Gastrocnemius medialis (tissue), 4 donors: ENCODE data around the gene CACNA1C. TPM values are rescaled to one million over a fixed set of nuclear protein-coding genes. Genes with fewer than 3 reads are reported as not detected.
"Not testable (repeated sequence)": the region's sequence is repeated elsewhere in the genome, so short reads cannot be mapped to it uniquely, and the experiment has no call there.

Experiments
- ATAC-seq, 2 donors: fragments of 150-250 bp; one replicate each; pipeline ENCODE4 v1.9.1; 2016
- DNase-seq, 2 donors: peaks; one replicate each; pipeline ENCODE4 v3.0.0-alpha.2; 2019
- H3K27ac ChIP-seq, 4 donors: fragments of 200-600 bp; sonication (generic); 1 replicate in 1 of 4; 2 replicates in 3 of 4; pipeline ENCODE4 v1.5.1; 2016 to 2018; ENCODE audit warnings: mild to moderate bottlenecking in 2 of 4, moderate library complexity in 1 of 4
- H3K27me3 ChIP-seq, 3 donors: fragments of 200-600 bp; sonication (generic) in 2 of 3; 1 replicate in 1 of 3; 2 replicates in 2 of 3; pipeline versions ENCODE4 v1.5.1 to v1.6.0; 2016 to 2019; ENCODE audit warnings: mild to moderate bottlenecking in 1 of 3, moderate library complexity in 1 of 3
- H3K36me3 ChIP-seq, 2 donors: fragments of 200-600 bp; sonication (generic) in 1 of 2; one replicate each; pipeline ENCODE4 v1.5.1; 2017 to 2018
- H3K4me1 ChIP-seq, 2 donors: fragments of 200-600 bp; sonication (generic) in 1 of 2; one replicate each; pipeline ENCODE4 v1.5.1; 2016 to 2017; ENCODE audit warnings: mild to moderate bottlenecking in 2 of 2
- H3K4me3 ChIP-seq, 4 donors: fragments of 200-600 bp; sonication (generic) in 3 of 4; 1 replicate in 1 of 4; 2 replicates in 3 of 4; pipeline ENCODE4 v1.5.1; 2016 to 2019; ENCODE audit warnings: mild to moderate bottlenecking in 2 of 4
- H3K9me3 ChIP-seq, 3 donors: fragments of 200-600 bp; sonication (generic) in 2 of 3; 1 replicate in 1 of 3; 2 replicates in 2 of 3; pipeline ENCODE4 v1.5.1; 2016 to 2019
- POLR2A ChIP-seq, 2 donors: fragments of 450-650 bp; IDR thresholded peaks; one replicate each; pipeline ENCODE4 v1.6.1; 2017; ENCODE audit warnings: antibody characterized with exemption in 2 of 2, mild to moderate bottlenecking in 2 of 2, moderate library complexity in 2 of 2
- in situ Hi-C, 4 donors: fragments of 200-750 bp; cut with MboI; loops; one replicate each; pipeline versions ENCODE4 v1.15.0 to v1.8.0; 2017; ENCODE audit warnings: low sequenced_read_pairs in 4 of 4
- intact Hi-C: fragments of 100-400 bp; cut with DNase I; formaldehyde crosslinking; loops from one replicate; pipeline ENCODE4 v1.15.1; 2023; ENCODE audit warnings: low total_unique reads
- total RNA-seq, 4 donors: library from RNA; depleted of rRNA; stranded (reverse); fragments of >200 nt; gene quantifications; one replicate each; pipeline versions ENCODE4 v1.1.0 to v1.2.3, GENCODE V29; 2016
- TF ChIP-seq, protein P1 (sequence below), 5 experiments: fragments of 450-650 bp in 3 of 5; fragments of 200-600 bp in 2 of 5; sonication (generic) in 2 of 5; IDR thresholded peaks in 4 of 5; conservative IDR thresholded peaks in 1 of 5; 1 replicate in 4 of 5; 2 replicates in 1 of 5; pipeline ENCODE4 v1.5.1; 2016 to 2019; ENCODE audit warnings: antibody characterized with exemption in 5 of 5, mild to moderate bottlenecking in 3 of 5, moderate library complexity in 3 of 5

Gene CACNA1C
- total RNA-seq, 4 donors from 2014 or later: 0.80 to 1.8 (median 0.91) TPM

DNA sequence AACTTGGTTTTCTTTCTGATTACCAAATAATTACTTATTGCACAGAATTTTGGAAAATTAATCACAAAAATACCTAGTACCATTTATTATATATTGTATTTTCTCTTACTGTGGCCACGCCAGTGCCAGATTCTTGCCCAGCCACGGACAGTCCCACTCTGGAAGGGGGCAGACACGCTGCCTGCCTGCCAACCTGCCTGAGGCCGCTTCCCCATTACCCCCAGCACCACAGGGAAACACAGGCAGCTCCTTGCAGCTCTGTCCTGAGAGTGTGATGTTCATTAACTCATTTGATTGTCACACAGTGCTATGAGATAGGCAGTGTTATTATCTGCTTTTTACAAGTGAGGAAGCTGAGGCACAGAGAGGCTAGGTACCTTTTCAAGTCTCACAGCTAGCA is 46.8 kb downstream of the CACNA1C start:
- no peak for DNase-seq
- Histone ChIP-seq H3K36me3 (no peaks in the 10 kb centered on the region), H3K27ac (no peak overlapping the region), H3K27me3 (no peaks in the 10 kb centered on the region), H3K4me1 (no peaks in the 10 kb centered on the region), H3K9me3 (no peaks in the 10 kb centered on the region), H3K4me3 (no peak overlapping the region)
- in situ Hi-C loops: no loop called here
- TF ChIP-seq, protein P1, sequence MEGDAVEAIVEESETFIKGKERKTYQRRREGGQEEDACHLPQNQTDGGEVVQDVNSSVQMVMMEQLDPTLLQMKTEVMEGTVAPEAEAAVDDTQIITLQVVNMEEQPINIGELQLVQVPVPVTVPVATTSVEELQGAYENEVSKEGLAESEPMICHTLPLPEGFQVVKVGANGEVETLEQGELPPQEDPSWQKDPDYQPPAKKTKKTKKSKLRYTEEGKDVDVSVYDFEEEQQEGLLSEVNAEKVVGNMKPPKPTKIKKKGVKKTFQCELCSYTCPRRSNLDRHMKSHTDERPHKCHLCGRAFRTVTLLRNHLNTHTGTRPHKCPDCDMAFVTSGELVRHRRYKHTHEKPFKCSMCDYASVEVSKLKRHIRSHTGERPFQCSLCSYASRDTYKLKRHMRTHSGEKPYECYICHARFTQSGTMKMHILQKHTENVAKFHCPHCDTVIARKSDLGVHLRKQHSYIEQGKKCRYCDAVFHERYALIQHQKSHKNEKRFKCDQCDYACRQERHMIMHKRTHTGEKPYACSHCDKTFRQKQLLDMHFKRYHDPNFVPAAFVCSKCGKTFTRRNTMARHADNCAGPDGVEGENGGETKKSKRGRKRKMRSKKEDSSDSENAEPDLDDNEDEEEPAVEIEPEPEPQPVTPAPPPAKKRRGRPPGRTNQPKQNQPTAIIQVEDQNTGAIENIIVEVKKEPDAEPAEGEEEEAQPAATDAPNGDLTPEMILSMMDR (IDR thresholded peaks at IDR 0.05 in 4 of 5, conservative IDR thresholded peaks at IDR 0.05 in 1 of 5): no peak
- no peak for TF ChIP-seq POLR2A (IDR thresholded peaks at IDR 0.05)
- ATAC-seq: no peak
- intact Hi-C loops: no loop called here

- H3K4me3 ChIP-seq: no peak overlapping the region
- TF ChIP-seq, protein P1 (IDR thresholded peaks at IDR 0.05 in 4 of 5, conservative IDR thresholded peaks at IDR 0.05 in 1 of 5): no peak
- TF ChIP-seq POLR2A (IDR thresholded peaks at IDR 0.05): no peak
- intact Hi-C loops: no loop called here
- no peaks in the 10 kb centered on the region for H3K36me3 ChIP-seq
- H3K27ac ChIP-seq: no peak overlapping the region
- H3K27me3 ChIP-seq: no peaks in the 10 kb centered on the region
- H3K4me1 ChIP-seq: no peaks in the 10 kb centered on the region
- H3K9me3 ChIP-seq: no peaks in the 10 kb centered on the region
- in situ Hi-C loops: no loop called here
- DNase-seq (no peak), ATAC-seq (no peak)
Observed at GRCh38 chr12:2101359-2101758, 48.6 kb downstream of the CACNA1C start.

DNA sequence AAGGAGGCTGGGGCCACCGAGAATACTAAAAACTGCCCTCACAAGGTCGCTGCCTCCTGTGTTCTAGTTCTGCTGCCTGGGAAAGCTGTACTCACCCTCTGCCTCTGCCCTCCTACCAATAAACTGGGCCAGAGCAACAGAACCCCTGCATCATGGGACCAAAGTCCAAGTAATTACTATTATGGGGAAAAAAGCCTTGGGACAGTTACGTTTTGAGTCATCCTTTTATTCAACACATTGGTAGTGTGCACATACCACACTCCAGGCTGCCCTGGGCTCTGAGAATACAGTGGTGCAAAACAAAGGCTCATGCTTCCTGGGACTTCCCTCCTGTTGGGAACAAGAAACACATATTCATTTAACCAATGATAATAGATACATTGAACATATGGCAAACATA is 49.0 kb downstream of the CACNA1C start:
- no peak for DNase-seq
- Histone ChIP-seq H3K4me3 (no peak overlapping the region), H3K4me1 (no peaks in the 10 kb centered on the region), H3K9me3 (no peaks in the 10 kb centered on the region), H3K36me3 (no peaks in the 10 kb centered on the region), H3K27me3 (no peaks in the 10 kb centered on the region), H3K27ac (no peak overlapping the region)
- intact Hi-C loops: no loop called here
- ATAC-seq: no peak
- TF ChIP-seq, protein P1 (IDR thresholded peaks at IDR 0.05 in 4 of 5, conservative IDR thresholded peaks at IDR 0.05 in 1 of 5): no peak
- no peak for TF ChIP-seq POLR2A (IDR thresholded peaks at IDR 0.05)
- in situ Hi-C loops: no loop called here

GRCh38 chr12:2102736-2103135 is 49.9 kb downstream of the CACNA1C start:
- H3K4me3 ChIP-seq, H3K27ac ChIP-seq, H3K27me3 ChIP-seq, H3K9me3 ChIP-seq, DNase-seq, H3K4me1 ChIP-seq, intact Hi-C loops, H3K36me3 ChIP-seq, in situ Hi-C loops, ATAC-seq: not testable (repeated sequence)

GRCh38 chr12:2105387-2105786 is 52.6 kb downstream of the CACNA1C start:
- H3K9me3 ChIP-seq, H3K4me1 ChIP-seq, intact Hi-C loops, H3K27me3 ChIP-seq, ATAC-seq, DNase-seq, H3K27ac ChIP-seq, in situ Hi-C loops, H3K36me3 ChIP-seq, H3K4me3 ChIP-seq: not testable (repeated sequence)

GRCh38 chr12:2108166-2108565 is 55.4 kb downstream of the CACNA1C start:
- no peak overlapping the region for H3K27ac ChIP-seq
- no peaks in the 10 kb centered on the region for H3K9me3 ChIP-seq
- in situ Hi-C loops (no loop called here), intact Hi-C loops (no loop called here)
- ATAC-seq: no peak
- TF ChIP-seq, protein P1 (IDR thresholded peaks at IDR 0.05 in 4 of 5, conservative IDR thresholded peaks at IDR 0.05 in 1 of 5): no peak
- no peak for TF ChIP-seq POLR2A (IDR thresholded peaks at IDR 0.05)
- no peaks in the 10 kb centered on the region for H3K4me1 ChIP-seq
- no peaks in the 10 kb centered on the region for H3K27me3 ChIP-seq
- H3K4me3 ChIP-seq: no peak overlapping the region
- no peaks in the 10 kb centered on the region for H3K36me3 ChIP-seq
- no peak for DNase-seq
